GM12878 (cell line): ENCODE results near the gene CLEC16A. TPM values are rescaled to one million over a fixed set of nuclear protein-coding genes. Genes with fewer than 3 reads are reported as not detected.

ENCODE experiments used
- BCL11A ChIP-seq: IDR thresholded peaks from 2 replicates; pipeline ENCODE4 v1.6.1; 2011; ENCODE audit warnings: low read depth, low read length
- CREB1 ChIP-seq: IDR thresholded peaks from 2 replicates; pipeline ENCODE4 v1.6.1; 2012; ENCODE audit warnings: low read depth, mild to moderate bottlenecking, inconsistent platforms
- DPF2 ChIP-seq: fragments of 450-650 bp; IDR thresholded peaks from 2 replicates; pipeline ENCODE4 v1.6.1; 2017; ENCODE audit warnings: mild to moderate bottlenecking
- E2F8 ChIP-seq: fragments of 450-650 bp; IDR thresholded peaks from 2 replicates; pipeline ENCODE4 v1.6.1; 2018; ENCODE audit warnings: mild to moderate bottlenecking, low read depth, moderate library complexity; ENCODE audit not compliant: partially characterized antibody
- EED ChIP-seq: sonication (generic); IDR thresholded peaks from 2 replicates; pipeline ENCODE4 v1.6.1; 2016; ENCODE audit warnings: antibody characterized with exemption, low read depth
- EGR1 ChIP-seq, 2 experiments: IDR thresholded peaks; 1 replicate in 1 of 2; 2 replicates in 1 of 2; pipeline ENCODE4 v1.6.1; 2011 to 2012; ENCODE audit warnings: low read depth in 2 of 2, low read length in 2 of 2, borderline replicate concordance in 1 of 2, mild to moderate bottlenecking in 1 of 2, moderate library complexity in 1 of 2
- FOXK2 ChIP-seq: fragments of 450-650 bp; IDR thresholded peaks from 2 replicates; pipeline ENCODE4 v1.6.1; 2017; ENCODE audit warnings: mild to moderate bottlenecking, moderate library complexity
- FOXM1 ChIP-seq: IDR thresholded peaks from 2 replicates; pipeline ENCODE4 v1.6.1; 2012; ENCODE audit warnings: low read depth, mild to moderate bottlenecking, inconsistent platforms, low read length, moderate library complexity
- GATAD2B ChIP-seq: fragments of 450-650 bp; conservative IDR thresholded peaks from 2 replicates; pipeline ENCODE4 v1.6.1; 2017; ENCODE audit warnings: low read depth, mild to moderate bottlenecking, moderate library complexity
- HDAC6 ChIP-seq: fragments of 200-600 bp; sonication (generic); IDR thresholded peaks from one replicate; pipeline ENCODE4 v1.8.0; 2017; ENCODE audit warnings: antibody characterized with exemption; ENCODE audit not compliant: unreplicated experiment
- IKZF1 ChIP-seq: fragments of 450-650 bp; conservative IDR thresholded peaks from 2 replicates; pipeline ENCODE4 v1.6.1; 2017; ENCODE audit warnings: antibody characterized with exemption, mild to moderate bottlenecking
- IKZF2 ChIP-seq, 2 experiments: fragments of 450-650 bp; IDR thresholded peaks; 2 replicates each; pipeline ENCODE4 v1.6.1; 2017; ENCODE audit warnings: mild to moderate bottlenecking in 2 of 2, moderate library complexity in 2 of 2
- KDM1A ChIP-seq: fragments of 200-600 bp; sonication (generic); IDR thresholded peaks from 2 replicates; pipeline ENCODE4 v1.6.1; 2016; ENCODE audit warnings: borderline replicate concordance
- LARP7 ChIP-seq: fragments of 450-650 bp; IDR thresholded peaks from 2 replicates; pipeline ENCODE4 v1.6.1; 2017; ENCODE audit warnings: mild to moderate bottlenecking
- NFYA ChIP-seq: IDR thresholded peaks from 2 replicates; pipeline ENCODE4 v1.6.1; 2011; ENCODE audit warnings: low read depth, mild to moderate bottlenecking, low read length, improper control_type of control experiment, borderline replicate concordance
- NR2F1 ChIP-seq: fragments of 450-650 bp; conservative IDR thresholded peaks from 2 replicates; pipeline ENCODE4 v1.6.1; 2017; ENCODE audit warnings: mild to moderate bottlenecking
- NRF1 ChIP-seq: conservative IDR thresholded peaks from 2 replicates; pipeline ENCODE4 v1.6.1; 2011; ENCODE audit warnings: mild to moderate bottlenecking, low read depth, low read length, improper control_type of control experiment
- POLR2A ChIP-seq: IDR thresholded peaks from 2 replicates; pipeline ENCODE4 v1.6.1; 2011; ENCODE audit warnings: low read depth, mild to moderate bottlenecking, low read length
- PRDM15 ChIP-seq: fragments of 450-650 bp; formaldehyde crosslinking; IDR thresholded peaks from 2 replicates; pipeline ENCODE4 v1.4.0; 2020; ENCODE audit warnings: mild to moderate bottlenecking, moderate library complexity
- RELB ChIP-seq: fragments of 450-650 bp; IDR thresholded peaks from 2 replicates; pipeline ENCODE4 v1.6.1; 2017; ENCODE audit warnings: low read depth, mild to moderate bottlenecking, moderate library complexity
- SMARCA5 ChIP-seq: fragments of 450-650 bp; IDR thresholded peaks from 2 replicates; pipeline ENCODE4 v1.6.1; 2017; ENCODE audit warnings: mild to moderate bottlenecking
- SMC3 ChIP-seq: IDR thresholded peaks from 2 replicates; pipeline ENCODE4 v1.6.1; 2011; ENCODE audit warnings: low read length, improper control_type of control experiment, borderline replicate concordance
- SREBF2 ChIP-seq: IDR thresholded peaks from 2 replicates; pipeline ENCODE4 v1.6.1; 2012; ENCODE audit warnings: mild to moderate bottlenecking, low read length
- TCF12 ChIP-seq: IDR thresholded peaks from 2 replicates; pipeline ENCODE4 v1.6.1; 2011; ENCODE audit warnings: low read depth, mild to moderate bottlenecking, low read length
- TCF7 ChIP-seq: IDR thresholded peaks from 2 replicates; pipeline ENCODE4 v1.6.1; 2014; ENCODE audit warnings: antibody characterized with exemption, borderline replicate concordance
- ZNF274 ChIP-seq: IDR thresholded peaks from one replicate; pipeline ENCODE4 v1.8.0; 2011; ENCODE audit not compliant: insufficient read length, insufficient read depth
- ZNF384 ChIP-seq: IDR thresholded peaks from 2 replicates; pipeline ENCODE4 v1.6.1; 2012; ENCODE audit warnings: low read depth, mild to moderate bottlenecking, low read length, improper control_type of control experiment, borderline replicate concordance
- polyA plus RNA-seq, 11 experiments: library from polyadenylated mRNA; depleted of rRNA in 4 of 11; unstranded in 6 of 11; stranded (reverse) in 5 of 11; fragments of >200 nt; fragmentation: Nextera tagmentation in 4 of 11; fragmentation: Illumina TruSeq in 1 of 11; extraction: Ambion mirVana in 4 of 11; extraction: Trizol in 1 of 11; gene quantifications; 1 replicate in 1 of 11; 2 replicates in 10 of 11; pipeline versions ENCODE4 v1.2.1 to v1.2.3, GENCODE V29; 2011 to 2016; ENCODE audit warnings: inconsistent platforms in 2 of 11, missing spikeins in 2 of 11, low read depth in 1 of 11
- total RNA-seq, 4 experiments: library from RNA; depleted of rRNA in 3 of 4; stranded (reverse); fragments of >200 nt in 3 of 4; fragmentation: Illumina TruSeq in 1 of 4; extraction: Trizol in 1 of 4; gene quantifications; 2 replicates each; pipeline versions ENCODE4 v1.2.1 to v1.2.3, GENCODE V29; 2013 to 2021

Gene CLEC16A
- total and polyA plus RNA-seq, 10 of the 15 experiments (the other 5 are each of a cell fraction or from before 2014, with no cell fraction given): 1.5 to 28.8 (median 19.2) TPM

GRCh38 chr16:10938321-10938720 is 6.0 kb upstream of the CLEC16A start (continued):
- TF ChIP-seq E2F8 (peak; percentile 17), ZNF274 (no peak), NRF1 (no peak), SMARCA5 (no peak), EED (peak; percentile 49; the same call in 1 of the 2 replicates), TCF7 (no peak), BCL11A (no peak), EGR1 (IDR thresholded peaks at IDR 0.05; ENCODE audit: borderline replicate concordance in 1 of 2, low read depth in 2 of 2, low read length in 2 of 2) (no peak), DPF2 (no peak), NR2F1 (no peak), LARP7 (peak; percentile 49; the same call in 1 of the 2 replicates), POLR2A (peak; percentile 56; the same call in 1 of the 2 replicates), IKZF1 (peak; percentile 35; the same call in 1 of the 2 replicates), RELB (peak; percentile 53), SMC3 (no peak), CREB1 (no peak), KDM1A (no peak), FOXM1 (0 out of 2 replicates have a peak, but pooled peaks have one; percentile 4), IKZF2 (IDR thresholded peaks at IDR 0.05) (peak in 1 of 2 experiments; percentile 20; a peak in 1 of 4 replicates), PRDM15 (no peak), TCF12 (no peak), FOXK2 (no peak), SREBF2 (no peak), HDAC6 (no peak), ZNF384 (peak; percentile 48; the same call in 1 of the 2 replicates), NFYA (no peak), GATAD2B (no peak)
